Thyroid gland (tissue), 4 donors: ENCODE measurements around the gene C3orf22.
"Not testable (repeated sequence)": the region's sequence is repeated elsewhere in the genome, so short reads cannot be mapped to it uniquely, and the experiment has no call there.

Source experiments
- POLR2A ChIP-seq, 2 donors: fragments of 450-650 bp; IDR thresholded peaks; one replicate each; pipeline ENCODE4 v1.6.1; 2017; ENCODE audit warnings: antibody characterized with exemption in 2 of 2, mild to moderate bottlenecking in 2 of 2, moderate library complexity in 1 of 2
- TF ChIP-seq, protein P1 (sequence below), 6 experiments: fragments of 200-600 bp in 3 of 6; fragments of 450-650 bp in 3 of 6; sonication (generic) in 3 of 6; IDR thresholded peaks; one replicate each; pipeline ENCODE4 v1.5.1; 2016 to 2019; ENCODE audit warnings: antibody characterized with exemption in 6 of 6, mild to moderate bottlenecking in 2 of 6, inconsistent platforms in 1 of 6, moderate library complexity in 1 of 6

DNA sequence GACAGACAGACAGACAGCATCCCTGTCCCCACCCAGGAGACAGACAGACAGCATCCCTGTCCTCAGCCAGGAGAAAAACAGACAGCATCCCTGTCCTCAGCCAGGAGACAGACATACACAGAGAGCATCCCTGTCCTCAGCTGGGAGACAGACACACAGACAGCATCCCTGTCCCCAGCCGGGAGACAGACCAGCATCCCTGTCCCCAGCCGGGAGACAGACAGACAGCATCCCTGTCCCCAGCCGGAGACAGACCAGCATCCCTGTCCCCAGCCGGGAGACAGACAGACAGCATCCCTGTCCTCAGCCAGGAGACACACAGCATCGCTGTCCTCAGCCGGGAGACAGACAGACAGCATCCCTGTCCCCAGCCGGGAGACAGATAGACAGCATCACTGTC, 24.0 kb downstream of the C3orf22 start:
- TF ChIP-seq, protein P1, sequence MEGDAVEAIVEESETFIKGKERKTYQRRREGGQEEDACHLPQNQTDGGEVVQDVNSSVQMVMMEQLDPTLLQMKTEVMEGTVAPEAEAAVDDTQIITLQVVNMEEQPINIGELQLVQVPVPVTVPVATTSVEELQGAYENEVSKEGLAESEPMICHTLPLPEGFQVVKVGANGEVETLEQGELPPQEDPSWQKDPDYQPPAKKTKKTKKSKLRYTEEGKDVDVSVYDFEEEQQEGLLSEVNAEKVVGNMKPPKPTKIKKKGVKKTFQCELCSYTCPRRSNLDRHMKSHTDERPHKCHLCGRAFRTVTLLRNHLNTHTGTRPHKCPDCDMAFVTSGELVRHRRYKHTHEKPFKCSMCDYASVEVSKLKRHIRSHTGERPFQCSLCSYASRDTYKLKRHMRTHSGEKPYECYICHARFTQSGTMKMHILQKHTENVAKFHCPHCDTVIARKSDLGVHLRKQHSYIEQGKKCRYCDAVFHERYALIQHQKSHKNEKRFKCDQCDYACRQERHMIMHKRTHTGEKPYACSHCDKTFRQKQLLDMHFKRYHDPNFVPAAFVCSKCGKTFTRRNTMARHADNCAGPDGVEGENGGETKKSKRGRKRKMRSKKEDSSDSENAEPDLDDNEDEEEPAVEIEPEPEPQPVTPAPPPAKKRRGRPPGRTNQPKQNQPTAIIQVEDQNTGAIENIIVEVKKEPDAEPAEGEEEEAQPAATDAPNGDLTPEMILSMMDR (IDR thresholded peaks at IDR 0.05), result not testable (repeated sequence)
- not testable (repeated sequence) for TF ChIP-seq POLR2A (IDR thresholded peaks at IDR 0.05)
